Measurements from ENCODE around the gene FGF5. TPM values are rescaled to one million over a fixed set of nuclear protein-coding genes. Genes with fewer than 3 reads are reported as not detected.

FGF5 gene
- total and polyA plus RNA-seq, 2 of the 13 experiments (the other 11 are each of a cell fraction or from before 2014, with no cell fraction given) = not detected

Other genes with a start within 250 kb of the FGF5 start
- 8.4 and 14.5 TPM in 2 replicates for gene ANTXR2, start 193.4 kb upstream of the FGF5 start, total RNA-seq (2016; rRNA removed; fragmentation: Illumina TruSeq; extraction: Trizol)
- 4.6 and 4.8 TPM in 2 replicates for gene ANTXR2, start 193.4 kb upstream of the FGF5 start, polyA plus RNA-seq (2011; rRNA removed)
- gene PRDM8, start 69.2 kb upstream of the FGF5 start, total RNA-seq (2016; rRNA removed; fragmentation: Illumina TruSeq; extraction: Trizol) = not detected in 2 replicates
- gene PRDM8, start 69.2 kb upstream of the FGF5 start, polyA plus RNA-seq (2011; rRNA removed) = 0.04 and 0.09 TPM in 2 replicates
- gene CFAP299, start 69.1 kb downstream of the FGF5 start, total RNA-seq (2016; rRNA removed; fragmentation: Illumina TruSeq; extraction: Trizol) = not detected in 2 replicates
- not detected in 2 replicates for gene CFAP299, start 69.1 kb downstream of the FGF5 start, polyA plus RNA-seq (2011; rRNA removed)